ENCODE data around the gene KCNJ2.

- TF ChIP-seq POLR2AphosphoS5 (IDR thresholded peaks at IDR 0.05): no peak
- TF ChIP-seq CTCF (IDR thresholded peaks at IDR 0.05): no peak
These were observed 46.3 kb downstream of the KCNJ2 start for GRCh38 chr17:70215656-70216055.
